ENCODE measurements around the gene NR4A1.
"Not testable (repeated sequence)": the region's sequence is repeated elsewhere in the genome, so short reads cannot be mapped to it uniquely, and the experiment has no call there.

Gene NR4A1

GRCh38 chr12:52080403-52081251 is 29.4 kb downstream of the NR4A1 start:
- DNase-seq: no peak

GRCh38 chr12:52081263-52081733 is 30.1 kb downstream of the NR4A1 start:
- DNase-seq: no peak

GRCh38 chr12:52082026-52082668 is 30.9 kb downstream of the NR4A1 start:
- DNase-seq: no peak

GRCh38 chr12:52082669-52082987 is 31.4 kb downstream of the NR4A1 start:
- no peak for DNase-seq

- DNase-seq: peak; percentile 79
These were observed 31.9 kb downstream of the NR4A1 start for GRCh38 chr12:52082988-52083637.

GRCh38 chr12:52083638-52083996 is 32.4 kb downstream of the NR4A1 start:
- no peak for DNase-seq

- DNase-seq: no peak
These were observed 33.4 kb downstream of the NR4A1 start for GRCh38 chr12:52084491-52085231.

- DNase-seq: no peak
These were observed 34.5 kb downstream of the NR4A1 start for GRCh38 chr12:52085682-52086180.

GRCh38 chr12:52086366-52086765 is 35.1 kb downstream of the NR4A1 start:
- DNase-seq: no peak

- no peak for DNase-seq
These were observed 35.9 kb downstream of the NR4A1 start for GRCh38 chr12:52086944-52087835.

GRCh38 chr12:52087961-52088820 is 36.9 kb downstream of the NR4A1 start:
- peak; percentile 40 for DNase-seq

GRCh38 chr12:52089491-52089890 is 38.2 kb downstream of the NR4A1 start:
- no peak for DNase-seq

GRCh38 chr12:52090291-52090690 is 39.0 kb downstream of the NR4A1 start:
- DNase-seq: no peak

- DNase-seq: no peak
These were observed 39.8 kb downstream of the NR4A1 start for GRCh38 chr12:52091061-52091460.

GRCh38 chr12:52091869-52092268 is 40.6 kb downstream of the NR4A1 start:
- DNase-seq: no peak

- DNase-seq: no peak
These were observed 42.1 kb downstream of the NR4A1 start for GRCh38 chr12:52093346-52093745.

- no peak for DNase-seq
These were observed 45.2 kb downstream of the NR4A1 start for GRCh38 chr12:52096332-52097044.

- DNase-seq: no peak
These were observed 45.9 kb downstream of the NR4A1 start for GRCh38 chr12:52097045-52097666.

GRCh38 chr12:52104431-52105089 is 53.3 kb downstream of the NR4A1 start:
- not testable (repeated sequence) for DNase-seq
